ENCODE measurements around the gene TBPL2.

- TF ChIP-seq, protein P1, sequence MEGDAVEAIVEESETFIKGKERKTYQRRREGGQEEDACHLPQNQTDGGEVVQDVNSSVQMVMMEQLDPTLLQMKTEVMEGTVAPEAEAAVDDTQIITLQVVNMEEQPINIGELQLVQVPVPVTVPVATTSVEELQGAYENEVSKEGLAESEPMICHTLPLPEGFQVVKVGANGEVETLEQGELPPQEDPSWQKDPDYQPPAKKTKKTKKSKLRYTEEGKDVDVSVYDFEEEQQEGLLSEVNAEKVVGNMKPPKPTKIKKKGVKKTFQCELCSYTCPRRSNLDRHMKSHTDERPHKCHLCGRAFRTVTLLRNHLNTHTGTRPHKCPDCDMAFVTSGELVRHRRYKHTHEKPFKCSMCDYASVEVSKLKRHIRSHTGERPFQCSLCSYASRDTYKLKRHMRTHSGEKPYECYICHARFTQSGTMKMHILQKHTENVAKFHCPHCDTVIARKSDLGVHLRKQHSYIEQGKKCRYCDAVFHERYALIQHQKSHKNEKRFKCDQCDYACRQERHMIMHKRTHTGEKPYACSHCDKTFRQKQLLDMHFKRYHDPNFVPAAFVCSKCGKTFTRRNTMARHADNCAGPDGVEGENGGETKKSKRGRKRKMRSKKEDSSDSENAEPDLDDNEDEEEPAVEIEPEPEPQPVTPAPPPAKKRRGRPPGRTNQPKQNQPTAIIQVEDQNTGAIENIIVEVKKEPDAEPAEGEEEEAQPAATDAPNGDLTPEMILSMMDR (IDR thresholded peaks at IDR 0.05) = no peak
- no peak for TF ChIP-seq POLR2A (IDR thresholded peaks at IDR 0.05)
Observed at GRCh38 chr14:55427439-55427838, 13.0 kb downstream of the TBPL2 start.

Data from right lobe of liver (tissue), 4 donors.